Neural cell (in vitro differentiated cells): ENCODE measurements around the gene A1BG. TPM values are rescaled to one million over a fixed set of nuclear protein-coding genes. Genes with fewer than 3 reads are reported as not detected.
A peak's percentile ranks its signal among the peaks of the same experiment; 100 is the strongest.
"Not testable (repeated sequence)": the region's sequence is repeated elsewhere in the genome, so short reads cannot be mapped to it uniquely, and the experiment has no call there.

ENCODE experiments used
- H2AFZ ChIP-seq: fragments of 200-600, 300-800 bp; sonication (generic), shearing (Covaris generic); 2 replicates; pipeline ENCODE4 v1.6.0; 2014; ENCODE audit warnings: low read depth, mild to moderate bottlenecking, antibody characterized with exemption, low read length, moderate library complexity
- H3F3A ChIP-seq: fragments of 200-600 bp; shearing (Covaris generic); 2 replicates; pipeline ENCODE4 v1.6.1; 2016; ENCODE audit warnings: mild to moderate bottlenecking, moderate library complexity, mixed read lengths, antibody characterized with exemption, low read length; ENCODE audit not compliant: insufficient read depth, poor library complexity, severe bottlenecking
- H3K27ac ChIP-seq: fragments of 200-600, 300-800 bp; sonication (generic), shearing (Covaris generic); 2 replicates; pipeline ENCODE4 v1.5.1; 2014; ENCODE audit warnings: mild to moderate bottlenecking, low read length, moderate library complexity
- H3K27me3 ChIP-seq: fragments of 300-800, 200-600 bp; sonication (generic), shearing (Covaris generic); 2 replicates; pipeline ENCODE4 v1.6.0; 2014; ENCODE audit warnings: mild to moderate bottlenecking, low read depth, low read length, moderate library complexity; ENCODE audit not compliant: insufficient read depth
- H3K36me3 ChIP-seq: fragments of 300-800, 200-600 bp; sonication (generic), shearing (Covaris generic); 2 replicates; pipeline ENCODE4 v1.5.1; 2014; ENCODE audit warnings: mild to moderate bottlenecking, antibody characterized with exemption, low read length, moderate library complexity; ENCODE audit not compliant: insufficient read depth
- H3K4me2 ChIP-seq: fragments of 300-800, 200-600 bp; sonication (generic), shearing (Covaris generic); 2 replicates; pipeline ENCODE4 v1.6.0; 2014; ENCODE audit warnings: mild to moderate bottlenecking, low read length
- H3K4me3 ChIP-seq: fragments of 300-800, 200-600 bp; sonication (generic), shearing (Covaris generic); 2 replicates; pipeline ENCODE4 v1.5.1; 2014; ENCODE audit warnings: mild to moderate bottlenecking, low read length, moderate library complexity
- H3K79me2 ChIP-seq: fragments of 200-600 bp; shearing (Covaris generic); replicated peaks from 2 replicates; pipeline ENCODE4 v1.6.0; 2014; ENCODE audit warnings: mild to moderate bottlenecking, low read length, moderate library complexity; ENCODE audit not compliant: insufficient read depth
- H3K9ac ChIP-seq: fragments of 300-800, 200-600 bp; sonication (generic), shearing (Covaris generic); 2 replicates; pipeline ENCODE4 v1.6.1; 2016; ENCODE audit warnings: mild to moderate bottlenecking, low read length, mixed read lengths
- H3K9me2 ChIP-seq: fragments of 200-600 bp; shearing (Covaris generic); 2 replicates; pipeline ENCODE4 v1.6.1; 2016; ENCODE audit warnings: mild to moderate bottlenecking, low read length, mixed read lengths; ENCODE audit not compliant: insufficient read depth
- H3K9me3 ChIP-seq: fragments of 200-600, 300-800 bp; sonication (generic), shearing (Covaris generic); 2 replicates; pipeline ENCODE4 v1.6.1; 2016; ENCODE audit warnings: mild to moderate bottlenecking, mixed run types, low read length, moderate library complexity, mixed read lengths
- H4K20me1 ChIP-seq: fragments of 200-600 bp; shearing (Covaris generic); 2 replicates; pipeline ENCODE4 v1.6.1; 2016; ENCODE audit warnings: mild to moderate bottlenecking, mixed run types; ENCODE audit not compliant: insufficient read depth
- EP300 ChIP-seq: fragments of 450-650 bp; conservative IDR thresholded peaks from 2 replicates; pipeline ENCODE4 v1.6.1; 2014; ENCODE audit warnings: antibody characterized with exemption, mild to moderate bottlenecking, moderate library complexity; ENCODE audit not compliant: poor library complexity, severe bottlenecking
- EZH2 ChIP-seq: fragments of 200-600, 300-800 bp; shearing (Covaris generic), sonication (generic); IDR thresholded peaks from 2 replicates; pipeline ENCODE4 v1.6.1; 2014; ENCODE audit warnings: antibody characterized with exemption, low read length, borderline replicate concordance, mild to moderate bottlenecking; ENCODE audit not compliant: insufficient read depth, poor library complexity, severe bottlenecking
- MXI1 ChIP-seq: fragments of 450-650 bp; conservative IDR thresholded peaks from 2 replicates; pipeline ENCODE4 v1.6.1; 2014; ENCODE audit warnings: antibody characterized with exemption, mild to moderate bottlenecking; ENCODE audit not compliant: poor library complexity, severe bottlenecking
- POLR2AphosphoS5 ChIP-seq: IDR thresholded peaks from 2 replicates; pipeline ENCODE4 v1.6.1; 2012
- RAD21 ChIP-seq: fragments of 450-650 bp; conservative IDR thresholded peaks from 2 replicates; pipeline ENCODE4 v1.6.1; 2014; ENCODE audit warnings: antibody characterized with exemption, mild to moderate bottlenecking, moderate library complexity
- SMC3 ChIP-seq: fragments of 450-650 bp; conservative IDR thresholded peaks from 2 replicates; pipeline ENCODE4 v1.6.1; 2014; ENCODE audit warnings: antibody characterized with exemption, mild to moderate bottlenecking, moderate library complexity; ENCODE audit not compliant: poor library complexity
- TAF1 ChIP-seq: IDR thresholded peaks from 2 replicates; pipeline ENCODE4 v1.6.1; 2012; ENCODE audit warnings: low read depth
- polyA plus RNA-seq: library from polyadenylated mRNA; depleted of rRNA; stranded (reverse); fragments of >200 nt; gene quantifications from 2 replicates; pipeline ENCODE4 v1.2.3, GENCODE V29; 2014
- TF ChIP-seq, protein P1 (sequence below): fragments of 450-650 bp; IDR thresholded peaks from 2 replicates; pipeline ENCODE4 v1.5.1; 2014; ENCODE audit warnings: antibody characterized with exemption, mild to moderate bottlenecking, moderate library complexity; ENCODE audit not compliant: poor library complexity, severe bottlenecking
- TF ChIP-seq, protein P2 (sequence below): IDR thresholded peaks from 2 replicates; pipeline ENCODE4 v1.6.1; 2012; ENCODE audit warnings: borderline replicate concordance

Gene A1BG
- polyA plus RNA-seq, 1 donor from 2014 or later: 40.0 TPM

DNA sequence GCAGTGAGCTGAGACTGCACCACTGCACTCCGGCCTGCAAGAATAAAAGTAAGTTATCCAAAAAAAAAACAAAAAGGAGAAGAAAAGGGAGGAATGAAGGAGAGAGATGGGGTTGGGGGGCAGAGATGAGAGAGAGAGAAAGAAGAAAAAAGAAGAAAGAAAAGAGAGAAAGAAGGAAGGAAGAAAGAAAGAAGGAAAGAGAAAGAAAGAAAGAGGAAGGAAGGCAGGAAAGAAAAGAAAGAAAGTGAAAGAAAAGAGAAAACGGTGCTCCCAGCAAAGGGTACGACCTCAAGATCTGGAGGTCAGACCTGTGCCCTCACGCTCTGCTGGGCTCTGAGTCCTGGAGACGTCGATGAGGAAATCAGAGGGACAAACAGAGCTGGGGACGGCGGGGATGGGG is 3.7 kb downstream of the A1BG start:
- H3K27ac ChIP-seq: no peak overlapping the region
- no peak overlapping the region for H3K4me2 ChIP-seq
- TF ChIP-seq MXI1 (no peak), EZH2 (no peak), EP300 (no peak), RAD21 (no peak), SMC3 (no peak), POLR2AphosphoS5 (no peak), TAF1 (no peak)
- TF ChIP-seq, protein P1, sequence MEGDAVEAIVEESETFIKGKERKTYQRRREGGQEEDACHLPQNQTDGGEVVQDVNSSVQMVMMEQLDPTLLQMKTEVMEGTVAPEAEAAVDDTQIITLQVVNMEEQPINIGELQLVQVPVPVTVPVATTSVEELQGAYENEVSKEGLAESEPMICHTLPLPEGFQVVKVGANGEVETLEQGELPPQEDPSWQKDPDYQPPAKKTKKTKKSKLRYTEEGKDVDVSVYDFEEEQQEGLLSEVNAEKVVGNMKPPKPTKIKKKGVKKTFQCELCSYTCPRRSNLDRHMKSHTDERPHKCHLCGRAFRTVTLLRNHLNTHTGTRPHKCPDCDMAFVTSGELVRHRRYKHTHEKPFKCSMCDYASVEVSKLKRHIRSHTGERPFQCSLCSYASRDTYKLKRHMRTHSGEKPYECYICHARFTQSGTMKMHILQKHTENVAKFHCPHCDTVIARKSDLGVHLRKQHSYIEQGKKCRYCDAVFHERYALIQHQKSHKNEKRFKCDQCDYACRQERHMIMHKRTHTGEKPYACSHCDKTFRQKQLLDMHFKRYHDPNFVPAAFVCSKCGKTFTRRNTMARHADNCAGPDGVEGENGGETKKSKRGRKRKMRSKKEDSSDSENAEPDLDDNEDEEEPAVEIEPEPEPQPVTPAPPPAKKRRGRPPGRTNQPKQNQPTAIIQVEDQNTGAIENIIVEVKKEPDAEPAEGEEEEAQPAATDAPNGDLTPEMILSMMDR: no peak
- TF ChIP-seq, protein P2, sequence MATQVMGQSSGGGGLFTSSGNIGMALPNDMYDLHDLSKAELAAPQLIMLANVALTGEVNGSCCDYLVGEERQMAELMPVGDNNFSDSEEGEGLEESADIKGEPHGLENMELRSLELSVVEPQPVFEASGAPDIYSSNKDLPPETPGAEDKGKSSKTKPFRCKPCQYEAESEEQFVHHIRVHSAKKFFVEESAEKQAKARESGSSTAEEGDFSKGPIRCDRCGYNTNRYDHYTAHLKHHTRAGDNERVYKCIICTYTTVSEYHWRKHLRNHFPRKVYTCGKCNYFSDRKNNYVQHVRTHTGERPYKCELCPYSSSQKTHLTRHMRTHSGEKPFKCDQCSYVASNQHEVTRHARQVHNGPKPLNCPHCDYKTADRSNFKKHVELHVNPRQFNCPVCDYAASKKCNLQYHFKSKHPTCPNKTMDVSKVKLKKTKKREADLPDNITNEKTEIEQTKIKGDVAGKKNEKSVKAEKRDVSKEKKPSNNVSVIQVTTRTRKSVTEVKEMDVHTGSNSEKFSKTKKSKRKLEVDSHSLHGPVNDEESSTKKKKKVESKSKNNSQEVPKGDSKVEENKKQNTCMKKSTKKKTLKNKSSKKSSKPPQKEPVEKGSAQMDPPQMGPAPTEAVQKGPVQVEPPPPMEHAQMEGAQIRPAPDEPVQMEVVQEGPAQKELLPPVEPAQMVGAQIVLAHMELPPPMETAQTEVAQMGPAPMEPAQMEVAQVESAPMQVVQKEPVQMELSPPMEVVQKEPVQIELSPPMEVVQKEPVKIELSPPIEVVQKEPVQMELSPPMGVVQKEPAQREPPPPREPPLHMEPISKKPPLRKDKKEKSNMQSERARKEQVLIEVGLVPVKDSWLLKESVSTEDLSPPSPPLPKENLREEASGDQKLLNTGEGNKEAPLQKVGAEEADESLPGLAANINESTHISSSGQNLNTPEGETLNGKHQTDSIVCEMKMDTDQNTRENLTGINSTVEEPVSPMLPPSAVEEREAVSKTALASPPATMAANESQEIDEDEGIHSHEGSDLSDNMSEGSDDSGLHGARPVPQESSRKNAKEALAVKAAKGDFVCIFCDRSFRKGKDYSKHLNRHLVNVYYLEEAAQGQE: no peak
- no peak overlapping the region for H3K9ac ChIP-seq
- H3K9me2 ChIP-seq: no peaks in the 10 kb centered on the region
- H3K27me3 ChIP-seq: no peaks in the 10 kb centered on the region
- peaks cover 5% of the 10 kb centered on the region for H3K79me2 ChIP-seq
- H4K20me1 ChIP-seq: no peaks in the 10 kb centered on the region
- no peaks in the 10 kb centered on the region for H3K9me3 ChIP-seq
- H2AFZ ChIP-seq: no peak overlapping the region
- H3F3A ChIP-seq: no peaks in the 10 kb centered on the region
- H3K36me3 ChIP-seq: no peaks in the 10 kb centered on the region
- no peak overlapping the region for H3K4me3 ChIP-seq

DNA sequence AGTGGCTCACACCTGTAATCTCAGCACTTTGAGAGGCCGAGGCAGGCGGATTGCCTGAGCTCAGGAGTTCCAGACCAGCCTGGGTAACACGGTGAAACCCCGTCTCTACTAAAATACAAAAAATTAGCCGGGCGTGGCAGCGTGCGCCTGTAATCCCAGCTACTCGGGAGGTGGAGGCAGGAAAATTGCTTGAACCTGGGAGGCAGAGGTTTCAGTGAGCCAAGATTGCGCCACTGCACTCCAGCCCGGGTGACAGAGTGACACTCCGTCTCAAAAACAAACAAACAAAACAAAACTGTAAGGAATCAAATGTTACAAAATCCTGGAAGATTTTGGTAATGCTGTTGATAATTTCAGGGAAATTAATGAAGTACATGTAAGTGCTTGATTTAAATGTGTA is 5.2 kb downstream of the A1BG start:
- H2AFZ ChIP-seq, H3K27ac ChIP-seq, H3F3A ChIP-seq, H3K36me3 ChIP-seq, H4K20me1 ChIP-seq, H3K27me3 ChIP-seq, H3K79me2 ChIP-seq, H3K9me3 ChIP-seq, H3K9me2 ChIP-seq: not testable (repeated sequence)
- peak overlapping the region; percentile 51 for H3K4me2 ChIP-seq
- peak overlapping the region; percentile 72 for H3K4me3 ChIP-seq
- H3K9ac ChIP-seq: peak overlapping the region; percentile 66
